Middle frontal gyrus (tissue), 1 donor: ENCODE results near the gene TMEM255B.

Source experiments
- DNase-seq: peaks from one replicate; pipeline ENCODE4 v3.0.0-alpha.2; 2015; ENCODE audit warnings: low spot score; ENCODE audit errors: extremely low spot score

The TMEM255B gene

GRCh38 chr13:113845723-113846635 is 87.0 kb downstream of the TMEM255B start:
- DNase-seq: no peak

- no peak for DNase-seq
Measured at GRCh38 chr13:113846636-113847318, 87.8 kb downstream of the TMEM255B start.

- no peak for DNase-seq
Measured at GRCh38 chr13:113848020-113848419, 89.0 kb downstream of the TMEM255B start.

GRCh38 chr13:113848431-113849260 is 89.6 kb downstream of the TMEM255B start:
- no peak for DNase-seq

GRCh38 chr13:113849546-113849945 is 90.5 kb downstream of the TMEM255B start:
- no peak for DNase-seq

- no peak for DNase-seq
Measured at GRCh38 chr13:113849981-113850721, 91.1 kb downstream of the TMEM255B start.

- DNase-seq: no peak
Measured at GRCh38 chr13:113850722-113851479, 91.9 kb downstream of the TMEM255B start.

GRCh38 chr13:113851480-113851803 is 92.4 kb downstream of the TMEM255B start:
- DNase-seq: no peak

GRCh38 chr13:113851826-113852535 is 93.0 kb downstream of the TMEM255B start:
- no peak for DNase-seq

GRCh38 chr13:113852536-113853517 is 93.8 kb downstream of the TMEM255B start:
- DNase-seq: no peak

- no peak for DNase-seq
Measured at GRCh38 chr13:113853518-113854237, 94.7 kb downstream of the TMEM255B start.

GRCh38 chr13:113854238-113855011 is 95.4 kb downstream of the TMEM255B start:
- DNase-seq: no peak

- DNase-seq: no peak
Measured at GRCh38 chr13:113855012-113855921, 96.2 kb downstream of the TMEM255B start.

GRCh38 chr13:113855931-113856715 is 97.1 kb downstream of the TMEM255B start:
- DNase-seq: no peak

GRCh38 chr13:113856716-113857065 is 97.7 kb downstream of the TMEM255B start:
- DNase-seq: no peak
